ENCODE data around the gene SLC44A3. TPM values are rescaled to one million over a fixed set of nuclear protein-coding genes. Genes with fewer than 3 reads are reported as not detected.

The SLC44A3 gene
- total RNA-seq, 1 donor from 2014 or later, result not detected

GRCh38 chr1:94873520-94874351 lies 53.6 kb downstream of the SLC44A3 start:
- no peaks in the 10 kb centered on the region for H3K9me3 Mint-ChIP-seq
- H3K27ac Mint-ChIP-seq, result no peak overlapping the region
- intact Hi-C loops (cut with micrococcal nuclease), result no loop called here
- H3K27me3 Mint-ChIP-seq (ENCODE audit: insufficient read depth), result peaks cover 8% of the 10 kb centered on the region
- H3K4me1 Mint-ChIP-seq (ENCODE audit: low read depth), result peaks cover 14% of the 10 kb centered on the region
- DNase-seq (ENCODE audit: low spot score), result no peak
- H3K4me3 Mint-ChIP-seq, result no peak overlapping the region
- H3K36me3 Mint-ChIP-seq (ENCODE audit: low read depth), result no peaks in the 10 kb centered on the region

- no peak for DNase-seq (ENCODE audit: low spot score)
- Mint-ChIP-seq H3K4me1 (ENCODE audit: low read depth) (peaks cover 14% of the 10 kb centered on the region), H3K9me3 (no peaks in the 10 kb centered on the region), H3K36me3 (ENCODE audit: low read depth) (no peaks in the 10 kb centered on the region), H3K27me3 (ENCODE audit: insufficient read depth) (peaks cover 6% of the 10 kb centered on the region), H3K4me3 (no peak overlapping the region), H3K27ac (no peak overlapping the region)
- intact Hi-C loops (cut with micrococcal nuclease), result no loop called here
These were observed 54.3 kb downstream of the SLC44A3 start for GRCh38 chr1:94874423-94874822.

- DNase-seq (ENCODE audit: low spot score), result no peak
- Mint-ChIP-seq H3K27ac (no peak overlapping the region), H3K27me3 (ENCODE audit: insufficient read depth) (peaks cover 5% of the 10 kb centered on the region), H3K9me3 (no peaks in the 10 kb centered on the region), H3K4me1 (ENCODE audit: low read depth) (peaks cover 14% of the 10 kb centered on the region), H3K4me3 (no peak overlapping the region), H3K36me3 (ENCODE audit: low read depth) (no peaks in the 10 kb centered on the region)
- intact Hi-C loops (cut with micrococcal nuclease), result no loop called here
These were observed 55.6 kb downstream of the SLC44A3 start for GRCh38 chr1:94875794-94876193.

GRCh38 chr1:94876362-94876761 lies 56.2 kb downstream of the SLC44A3 start:
- Mint-ChIP-seq H3K4me1 (ENCODE audit: low read depth) (peaks cover 14% of the 10 kb centered on the region), H3K27me3 (ENCODE audit: insufficient read depth) (peaks cover 5% of the 10 kb centered on the region), H3K36me3 (ENCODE audit: low read depth) (no peaks in the 10 kb centered on the region), H3K4me3 (no peak overlapping the region), H3K9me3 (no peaks in the 10 kb centered on the region), H3K27ac (no peak overlapping the region)
- intact Hi-C loops (cut with micrococcal nuclease), result no loop called here
- no peak for DNase-seq (ENCODE audit: low spot score)

- no peaks in the 10 kb centered on the region for H3K36me3 Mint-ChIP-seq (ENCODE audit: low read depth)
- intact Hi-C loops (cut with micrococcal nuclease), result no loop called here
- no peak overlapping the region for H3K27ac Mint-ChIP-seq
- no peaks in the 10 kb centered on the region for H3K9me3 Mint-ChIP-seq
- H3K27me3 Mint-ChIP-seq (ENCODE audit: insufficient read depth), result peaks cover 5% of the 10 kb centered on the region
- H3K4me1 Mint-ChIP-seq (ENCODE audit: low read depth), result peaks cover 21% of the 10 kb centered on the region
- no peak overlapping the region for H3K4me3 Mint-ChIP-seq
- DNase-seq (ENCODE audit: low spot score), result no peak
These were observed 58.2 kb downstream of the SLC44A3 start for GRCh38 chr1:94878329-94878728.

GRCh38 chr1:94883691-94884090 lies 63.5 kb downstream of the SLC44A3 start:
- Mint-ChIP-seq H3K4me3 (peak overlapping the region; percentile 15), H3K27ac (peak overlapping the region; percentile 15), H3K27me3 (ENCODE audit: insufficient read depth) (no peaks in the 10 kb centered on the region), H3K4me1 (ENCODE audit: low read depth) (peaks cover 14% of the 10 kb centered on the region), H3K9me3 (no peaks in the 10 kb centered on the region), H3K36me3 (ENCODE audit: low read depth) (no peaks in the 10 kb centered on the region)
- intact Hi-C loops (cut with micrococcal nuclease), result loop anchor here (1.0 to 2.0 kb wide), 2 partner anchors 29 to 43 kb away; no protein-coding TSS in a partner anchor
- DNase-seq (ENCODE audit: low spot score), result no peak

- no peak overlapping the region for H3K27ac Mint-ChIP-seq
These were observed 63.9 kb downstream of the SLC44A3 start for GRCh38 chr1:94884106-94884505.

GRCh38 chr1:94884507-94884906 lies 64.3 kb downstream of the SLC44A3 start:
- Mint-ChIP-seq H3K4me3 (no peak overlapping the region), H3K9me3 (no peaks in the 10 kb centered on the region), H3K27me3 (ENCODE audit: insufficient read depth) (no peaks in the 10 kb centered on the region), H3K27ac (no peak overlapping the region), H3K4me1 (ENCODE audit: low read depth) (peaks cover 14% of the 10 kb centered on the region), H3K36me3 (ENCODE audit: low read depth) (no peaks in the 10 kb centered on the region)
- intact Hi-C loops (cut with micrococcal nuclease), result no loop called here
- DNase-seq (ENCODE audit: low spot score), result no peak

More at GRCh38 chr1:94884106-94884505, 63.9 kb downstream of the SLC44A3 start:
- Mint-ChIP-seq H3K4me1 (ENCODE audit: low read depth) (peaks cover 14% of the 10 kb centered on the region), H3K4me3 (no peak overlapping the region), H3K36me3 (ENCODE audit: low read depth) (no peaks in the 10 kb centered on the region), H3K9me3 (no peaks in the 10 kb centered on the region), H3K27me3 (ENCODE audit: insufficient read depth) (no peaks in the 10 kb centered on the region)
- no peak for DNase-seq (ENCODE audit: low spot score)
- intact Hi-C loops (cut with micrococcal nuclease), result no loop called here

GRCh38 chr1:94886361-94886760 lies 66.2 kb downstream of the SLC44A3 start:
- Mint-ChIP-seq H3K4me1 (ENCODE audit: low read depth) (peaks cover 14% of the 10 kb centered on the region), H3K4me3 (no peak overlapping the region), H3K27ac (no peak overlapping the region), H3K27me3 (ENCODE audit: insufficient read depth) (no peaks in the 10 kb centered on the region), H3K9me3 (no peaks in the 10 kb centered on the region), H3K36me3 (ENCODE audit: low read depth) (no peaks in the 10 kb centered on the region)
- DNase-seq (ENCODE audit: low spot score), result no peak
- intact Hi-C loops (cut with micrococcal nuclease), result no loop called here

- peaks cover 14% of the 10 kb centered on the region for H3K4me1 Mint-ChIP-seq (ENCODE audit: low read depth)
- H3K36me3 Mint-ChIP-seq (ENCODE audit: low read depth), result no peaks in the 10 kb centered on the region
- no peaks in the 10 kb centered on the region for H3K9me3 Mint-ChIP-seq
- H3K4me3 Mint-ChIP-seq, result no peak overlapping the region
- intact Hi-C loops (cut with micrococcal nuclease), result no loop called here
- no peak overlapping the region for H3K27ac Mint-ChIP-seq
- DNase-seq (ENCODE audit: low spot score), result no peak
- no peaks in the 10 kb centered on the region for H3K27me3 Mint-ChIP-seq (ENCODE audit: insufficient read depth)
These were observed 66.9 kb downstream of the SLC44A3 start for GRCh38 chr1:94887106-94887505.

GRCh38 chr1:94887603-94888171 lies 67.5 kb downstream of the SLC44A3 start:
- no peaks in the 10 kb centered on the region for H3K36me3 Mint-ChIP-seq (ENCODE audit: low read depth)
- H3K27me3 Mint-ChIP-seq (ENCODE audit: insufficient read depth), result no peaks in the 10 kb centered on the region
- no peak for DNase-seq (ENCODE audit: low spot score)
- intact Hi-C loops (cut with micrococcal nuclease), result no loop called here
- peaks cover 14% of the 10 kb centered on the region for H3K4me1 Mint-ChIP-seq (ENCODE audit: low read depth)
- no peak overlapping the region for H3K4me3 Mint-ChIP-seq
- H3K27ac Mint-ChIP-seq, result no peak overlapping the region
- H3K9me3 Mint-ChIP-seq, result no peaks in the 10 kb centered on the region

- no peak for DNase-seq (ENCODE audit: low spot score)
- intact Hi-C loops (cut with micrococcal nuclease), result no loop called here
- Mint-ChIP-seq H3K36me3 (ENCODE audit: low read depth) (no peaks in the 10 kb centered on the region), H3K4me3 (no peak overlapping the region), H3K27ac (no peak overlapping the region), H3K27me3 (ENCODE audit: insufficient read depth) (no peaks in the 10 kb centered on the region), H3K9me3 (no peaks in the 10 kb centered on the region), H3K4me1 (ENCODE audit: low read depth) (peaks cover 9% of the 10 kb centered on the region)
These were observed 68.0 kb downstream of the SLC44A3 start for GRCh38 chr1:94888201-94888600.

- Mint-ChIP-seq H3K4me3 (no peak overlapping the region), H3K4me1 (ENCODE audit: low read depth) (no peaks in the 10 kb centered on the region), H3K27me3 (ENCODE audit: insufficient read depth) (peaks cover 2% of the 10 kb centered on the region), H3K9me3 (no peaks in the 10 kb centered on the region), H3K36me3 (ENCODE audit: low read depth) (no peaks in the 10 kb centered on the region), H3K27ac (no peak overlapping the region)
- intact Hi-C loops (cut with micrococcal nuclease), result no loop called here
- no peak for DNase-seq (ENCODE audit: low spot score)
These were observed 72.6 kb downstream of the SLC44A3 start for GRCh38 chr1:94892604-94893254.

Data from activated T-helper 1 cell treated with anti-CD3 and anti-CD28 coated beads, Interleukin-12 subunit alpha, Interleukin-12 subunit beta, Interleukin-2, Interleukin-4 antibody, amounts not matched to agents 30 ng/mL and 10 ng/mL and 1 ng/mL, durations not matched to agents 14 hours and 24 hours and 36 hours (primary cell).